Neural progenitor cell (in vitro differentiated cells): ENCODE results near the gene CES2. TPM values are rescaled to one million over a fixed set of nuclear protein-coding genes. Genes with fewer than 3 reads are reported as not detected.

Experiments
- DNase-seq: peaks from one replicate; pipeline ENCODE4 v3.0.0-alpha.2; 2016; ENCODE audit warnings: low spot score
- H2AFZ ChIP-seq: fragments of 200-600 bp; sonication (generic); replicated peaks from 2 replicates; pipeline ENCODE4 v1.6.1; 2016; ENCODE audit warnings: antibody characterized with exemption
- H3F3A ChIP-seq: fragments of 200-600 bp; sonication (generic); 2 replicates; pipeline ENCODE4 v1.6.1; 2016; ENCODE audit warnings: antibody characterized with exemption, low read depth
- H3K27ac ChIP-seq: fragments of 200-600 bp; sonication (generic); 2 replicates; pipeline ENCODE4 v1.5.1; 2016; ENCODE audit warnings: mild to moderate bottlenecking
- H3K27me3 ChIP-seq: fragments of 200-600 bp; sonication (generic); 2 replicates; pipeline ENCODE4 v1.6.1; 2016; ENCODE audit warnings: mild to moderate bottlenecking, moderate library complexity
- H3K36me3 ChIP-seq: fragments of 200-600 bp; sonication (generic); 2 replicates; pipeline ENCODE4 v1.5.1; 2016
- H3K4me1 ChIP-seq: fragments of 200-600 bp; sonication (generic); 2 replicates; pipeline ENCODE4 v1.6.1; 2016; ENCODE audit warnings: mixed run types
- H3K4me2 ChIP-seq: fragments of 200-600 bp; sonication (generic); 2 replicates; pipeline ENCODE4 v1.6.1; 2016
- H3K4me3 ChIP-seq: fragments of 200-600 bp; sonication (generic); 2 replicates; pipeline ENCODE4 v1.5.1; 2016
- H3K79me2 ChIP-seq: fragments of 200-600 bp; sonication (generic); 2 replicates; pipeline ENCODE4 v1.6.1; 2016; ENCODE audit warnings: low read depth
- H3K9ac ChIP-seq: fragments of 200-600 bp; sonication (generic); 2 replicates; pipeline ENCODE4 v1.6.1; 2016
- H3K9me3 ChIP-seq: fragments of 200-600 bp; sonication (generic); 2 replicates; pipeline ENCODE4 v1.5.1; 2016; ENCODE audit warnings: low read depth
- H4K20me1 ChIP-seq: fragments of 200-600 bp; sonication (generic); 2 replicates; pipeline ENCODE4 v1.6.1; 2016; ENCODE audit warnings: low read depth
- H3K27ac Mint-ChIP-seq: 3 replicates; pipeline ENCODE4 v1.8.0; 2021; ENCODE audit warnings: mixed read lengths
- H3K27me3 Mint-ChIP-seq: 2 replicates; pipeline ENCODE4 v1.8.0; 2022; ENCODE audit warnings: low read depth, mild to moderate bottlenecking, inconsistent platforms, moderate library complexity, mixed read lengths; ENCODE audit not compliant: insufficient read depth
- H3K36me3 Mint-ChIP-seq: 3 replicates; pipeline ENCODE4 v1.8.0; 2021; ENCODE audit warnings: mixed read lengths
- H3K4me1 Mint-ChIP-seq: 3 replicates; pipeline ENCODE4 v1.8.0; 2021; ENCODE audit warnings: mixed read lengths
- H3K4me3 Mint-ChIP-seq: 3 replicates; pipeline ENCODE4 v1.8.0; 2021; ENCODE audit warnings: mild to moderate bottlenecking, moderate library complexity, mixed read lengths
- H3K9me3 Mint-ChIP-seq: 3 replicates; pipeline ENCODE4 v1.8.0; 2020; ENCODE audit warnings: mixed read lengths
- CTCF ChIP-seq: fragments of 200-600 bp; sonication (generic); IDR thresholded peaks from 2 replicates; pipeline ENCODE4 v1.5.1; 2017; ENCODE audit warnings: antibody characterized with exemption, mild to moderate bottlenecking
- EZH2 ChIP-seq: fragments of 200-600 bp; sonication (generic); IDR thresholded peaks from 2 replicates; pipeline ENCODE4 v1.6.1; 2017; ENCODE audit warnings: antibody characterized with exemption, mild to moderate bottlenecking, moderate library complexity
- EZH2phosphoT487 ChIP-seq: fragments of 200-600 bp; sonication (generic); IDR thresholded peaks from 2 replicates; pipeline ENCODE4 v1.6.1; 2017; ENCODE audit warnings: antibody characterized with exemption
- total RNA-seq: library from RNA; depleted of rRNA; stranded (reverse); fragments of >200 nt; gene quantifications from 2 replicates; pipeline ENCODE4 v1.2.3, GENCODE V29; 2015; ENCODE audit warnings: low replicate concordance

Gene CES2
- total RNA-seq, 1 donor from 2014 or later = 11.1 TPM

DNA sequence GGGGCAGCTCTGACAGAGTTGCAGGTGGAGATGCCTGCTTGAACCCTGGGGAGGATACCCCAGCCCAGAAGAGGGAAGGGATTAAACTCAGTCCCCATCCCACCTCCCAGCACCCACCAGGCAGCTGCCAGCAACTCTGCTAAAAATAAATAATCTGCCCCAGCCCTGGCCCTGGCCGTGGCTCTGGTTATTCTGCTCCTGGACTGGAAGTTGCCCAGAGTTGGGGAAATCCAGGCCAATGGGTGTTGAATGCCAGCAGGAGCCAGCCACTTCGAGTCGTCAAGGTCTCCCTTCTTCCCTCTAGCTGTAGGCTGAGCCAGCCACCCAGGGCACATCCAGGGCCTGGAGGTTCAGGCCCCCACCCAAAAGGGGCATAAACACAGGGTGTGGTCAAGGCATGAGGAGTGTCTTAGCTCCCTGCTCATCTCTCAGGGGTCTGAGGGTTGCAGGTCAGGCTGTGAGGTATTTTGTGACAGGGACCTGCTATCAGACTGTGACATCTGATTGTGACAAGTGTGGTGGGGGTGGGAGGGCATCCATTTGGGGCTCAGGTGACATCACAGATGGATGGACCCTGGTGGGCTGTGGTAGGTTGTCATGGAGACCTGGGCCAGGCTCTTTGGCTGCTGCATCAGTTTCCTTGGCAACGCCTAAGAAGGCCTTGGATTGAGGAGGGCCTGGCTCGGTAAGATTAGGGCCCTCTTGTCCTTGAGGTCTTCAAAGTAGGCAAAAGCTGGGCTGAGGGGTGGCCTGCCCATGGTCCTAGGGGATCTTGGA lies 9.0 kb upstream of the CES2 start:
- Mint-ChIP-seq H3K27ac (no peak overlapping the region), H3K36me3 (no peaks in the 10 kb centered on the region), H3K4me1 (peaks cover 27% of the 10 kb centered on the region), H3K9me3 (no peaks in the 10 kb centered on the region), H3K4me3 (peak overlapping the region; percentile 60), H3K27me3 (peaks cover 40% of the 10 kb centered on the region)
- Histone ChIP-seq H3K4me1 (no peaks in the 10 kb centered on the region), H2AFZ (no peak overlapping the region), H4K20me1 (peaks cover 10% of the 10 kb centered on the region), H3K36me3 (no peaks in the 10 kb centered on the region), H3K4me2 (no peak overlapping the region), H3K9me3 (no peaks in the 10 kb centered on the region), H3K9ac (no peak overlapping the region), H3K4me3 (no peak overlapping the region), H3F3A (peaks cover 12% of the 10 kb centered on the region), H3K27me3 (peaks cover 56% of the 10 kb centered on the region), H3K27ac (no peak overlapping the region), H3K79me2 (no peaks in the 10 kb centered on the region)
- DNase-seq = no peak
- no peak for TF ChIP-seq CTCF
- no peak for TF ChIP-seq EZH2
- no peak for TF ChIP-seq EZH2phosphoT487

DNA sequence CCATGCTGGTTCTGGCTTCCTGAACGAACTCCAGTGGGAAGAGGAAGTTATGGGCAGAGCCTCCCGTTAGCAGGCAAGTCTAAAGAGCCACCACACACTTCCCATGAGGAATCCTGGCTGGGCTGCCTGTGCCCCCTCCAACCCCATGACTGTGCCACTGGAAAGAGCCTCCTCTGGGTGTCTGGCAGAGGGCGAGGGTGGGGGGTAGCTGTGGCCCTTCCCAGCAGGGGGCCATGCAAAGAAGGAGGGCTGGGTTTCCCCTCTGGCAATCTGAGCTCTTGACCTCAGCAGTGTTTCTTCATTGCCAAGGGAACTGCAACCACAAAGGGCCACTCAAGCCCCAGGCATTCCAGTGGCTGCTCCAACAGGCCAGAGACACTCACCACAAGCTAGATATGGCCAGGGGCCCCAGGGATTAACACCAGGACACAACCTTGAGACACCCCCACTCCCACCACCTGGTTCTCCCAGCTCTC lies 8.3 kb upstream of the CES2 start:
- H3K36me3 Mint-ChIP-seq = no peaks in the 10 kb centered on the region
- Histone ChIP-seq H3K27ac (no peak overlapping the region), H3K36me3 (no peaks in the 10 kb centered on the region), H2AFZ (no peak overlapping the region), H3K4me2 (no peak overlapping the region), H3K9ac (no peak overlapping the region), H4K20me1 (peaks cover 10% of the 10 kb centered on the region), H3K79me2 (no peaks in the 10 kb centered on the region), H3K9me3 (no peaks in the 10 kb centered on the region), H3K27me3 (peaks cover 53% of the 10 kb centered on the region), H3K4me1 (no peaks in the 10 kb centered on the region), H3F3A (peaks cover 12% of the 10 kb centered on the region), H3K4me3 (no peak overlapping the region)
- H3K9me3 Mint-ChIP-seq = no peaks in the 10 kb centered on the region
- H3K27me3 Mint-ChIP-seq = peaks cover 38% of the 10 kb centered on the region
- no peak overlapping the region for H3K27ac Mint-ChIP-seq
- TF ChIP-seq EZH2phosphoT487 (no peak), EZH2 (no peak), CTCF (no peak)
- no peak for DNase-seq
- H3K4me1 Mint-ChIP-seq = peaks cover 26% of the 10 kb centered on the region
- H3K4me3 Mint-ChIP-seq = no peak overlapping the region

DNA sequence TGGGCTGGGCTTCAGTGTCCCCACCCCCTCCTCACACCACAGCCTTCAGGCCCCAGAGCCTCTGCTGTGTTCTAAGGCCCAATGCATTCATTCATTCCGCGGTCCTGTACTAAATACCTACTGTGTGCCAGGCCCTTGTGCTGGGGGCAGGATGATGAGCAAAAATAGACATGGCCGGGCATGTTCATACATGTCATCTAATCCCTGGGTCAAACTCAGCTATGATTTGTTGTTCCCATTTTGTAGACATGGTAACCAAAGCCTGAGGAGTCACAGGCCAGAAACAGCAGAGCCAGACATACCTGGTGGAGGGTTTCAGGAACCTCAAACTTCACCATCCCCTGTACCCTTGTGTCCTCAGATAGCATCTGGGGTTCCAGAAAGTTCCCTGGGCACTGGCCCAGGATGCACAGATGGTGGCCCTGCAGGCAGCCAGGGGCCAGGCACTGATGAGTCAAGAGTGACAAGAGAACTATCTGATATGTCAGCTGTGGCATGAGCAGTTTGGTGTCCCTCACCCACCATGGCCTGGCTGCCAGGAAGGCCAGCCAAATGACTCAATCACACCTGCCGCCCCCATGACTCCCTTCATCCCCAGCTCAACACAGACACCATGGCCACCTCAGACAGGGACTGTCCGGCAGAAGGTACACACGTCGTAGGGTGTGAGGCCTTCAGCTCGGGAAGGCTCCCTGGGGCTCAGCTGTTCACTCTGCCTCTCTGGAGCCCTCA lies 7.2 kb upstream of the CES2 start:
- Histone ChIP-seq H3K9ac (no peak overlapping the region), H4K20me1 (peaks cover 10% of the 10 kb centered on the region), H3K9me3 (no peaks in the 10 kb centered on the region), H2AFZ (no peak overlapping the region), H3F3A (peaks cover 12% of the 10 kb centered on the region), H3K4me3 (no peak overlapping the region), H3K27me3 (peaks cover 49% of the 10 kb centered on the region), H3K4me2 (no peak overlapping the region), H3K79me2 (peaks cover under 1% of the 10 kb centered on the region), H3K36me3 (no peaks in the 10 kb centered on the region), H3K27ac (no peak overlapping the region), H3K4me1 (no peaks in the 10 kb centered on the region)
- Mint-ChIP-seq H3K9me3 (no peaks in the 10 kb centered on the region), H3K27me3 (peaks cover 39% of the 10 kb centered on the region), H3K4me3 (no peak overlapping the region), H3K36me3 (no peaks in the 10 kb centered on the region), H3K27ac (peak overlapping the region; percentile 69), H3K4me1 (peaks cover 32% of the 10 kb centered on the region)
- DNase-seq = no peak
- TF ChIP-seq EZH2phosphoT487 (no peak), EZH2 (no peak)
